ENCODE data around the gene WDR35. TPM values are rescaled to one million over a fixed set of nuclear protein-coding genes. Genes with fewer than 3 reads are reported as not detected.
A peak's percentile ranks its signal among the peaks of the same experiment; 100 is the strongest.

WDR35 gene
- polyA plus RNA-seq, 4 donors: 23.0 to 31.6 (median 28.3) TPM

DNA sequence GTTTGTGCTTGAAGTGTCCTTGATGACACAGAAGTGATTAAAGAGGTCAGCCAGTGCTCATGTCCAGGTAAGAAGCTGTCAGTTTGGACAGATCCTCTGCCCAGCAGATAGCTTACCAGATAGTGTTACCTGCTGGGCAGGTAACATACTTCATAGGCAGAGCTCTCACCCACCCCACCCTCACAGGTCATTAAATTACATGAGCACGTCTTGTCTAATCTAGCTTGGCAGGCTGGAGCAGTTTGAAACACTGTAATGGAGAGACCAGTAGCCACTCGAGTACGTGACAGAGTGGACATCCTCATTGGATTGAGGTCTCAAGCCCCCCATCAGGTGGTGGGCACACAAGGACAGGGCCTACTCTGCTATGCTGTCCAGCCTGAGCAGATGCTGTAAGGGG, 115.2 kb downstream of the WDR35 start:
- no peak for DNase-seq (ENCODE audit: low read depth in 4 of 4, low spot score in 2 of 4)

DNA sequence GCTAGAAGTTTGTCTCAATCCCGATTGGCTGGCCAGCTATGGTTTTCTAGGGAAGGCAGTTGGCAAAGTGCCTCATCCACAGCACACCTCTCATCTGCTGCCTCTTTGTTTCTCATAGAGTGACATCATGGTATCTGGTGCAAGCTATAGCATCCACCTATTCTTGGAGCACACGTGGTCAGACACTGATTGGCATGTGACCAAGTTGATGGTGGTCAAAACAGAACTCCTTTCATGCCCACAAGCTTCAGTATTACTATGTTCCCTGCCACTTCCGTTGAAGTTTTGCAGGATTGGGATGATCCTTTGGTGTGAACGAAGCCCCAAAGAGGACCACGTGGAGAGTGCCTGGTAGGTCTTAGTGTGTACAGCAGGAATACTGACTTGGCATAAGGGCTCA, 116.9 kb downstream of the WDR35 start:
- no peak for DNase-seq (ENCODE audit: low read depth in 4 of 4, low spot score in 2 of 4)

DNA sequence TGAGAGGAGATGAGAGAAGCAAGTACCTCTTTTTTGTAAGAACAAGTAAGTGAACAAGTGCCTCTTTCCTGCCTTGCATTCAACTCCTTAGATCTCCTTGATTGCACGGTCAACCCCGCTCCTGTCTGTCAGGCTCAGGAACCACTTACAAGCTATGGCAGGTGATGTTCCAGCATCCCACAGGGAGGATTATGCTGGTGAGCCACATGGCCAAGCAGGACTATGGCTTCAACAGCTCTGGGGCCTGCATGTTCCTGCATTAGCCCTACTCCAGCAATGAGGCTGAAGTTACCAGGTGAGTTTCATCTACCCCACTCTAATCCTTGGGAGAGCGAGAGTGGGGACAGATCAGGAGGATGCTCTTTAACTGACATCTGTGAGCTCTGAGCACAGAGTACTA, 117.6 kb downstream of the WDR35 start:
- no peak for DNase-seq (ENCODE audit: low read depth in 4 of 4, low spot score in 2 of 4)

DNA sequence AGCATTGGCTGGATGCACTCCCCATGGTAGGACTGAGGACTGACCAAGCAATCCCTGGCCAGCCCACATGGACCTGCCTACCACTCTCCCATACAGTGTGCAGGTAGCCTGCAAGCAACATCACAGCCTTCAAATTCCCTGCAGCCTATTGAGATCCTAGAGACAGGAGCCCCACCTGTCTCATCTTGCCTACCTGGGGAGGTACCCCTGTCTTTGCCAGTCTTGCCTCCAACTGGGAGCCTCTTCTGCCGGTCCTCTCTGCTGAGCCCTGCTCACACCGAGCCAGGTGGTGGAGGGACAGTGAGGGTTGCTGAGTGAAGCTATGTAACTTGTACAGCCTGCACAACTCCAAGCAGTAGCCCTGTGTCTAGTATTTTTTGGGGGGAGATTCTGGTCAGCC, 118.1 kb downstream of the WDR35 start:
- DNase-seq (ENCODE audit: low read depth in 4 of 4, low spot score in 2 of 4): no peak

- DNase-seq (ENCODE audit: low read depth in 4 of 4, low spot score in 2 of 4): no peak
Observed at GRCh38 chr2:19870792-19871191, 119.1 kb downstream of the WDR35 start.

- peak in 1 of 4 donors; percentile 20 for DNase-seq (ENCODE audit: low read depth in 4 of 4, low spot score in 2 of 4)
Observed at GRCh38 chr2:19868701-19869580, 121.0 kb downstream of the WDR35 start.

DNA sequence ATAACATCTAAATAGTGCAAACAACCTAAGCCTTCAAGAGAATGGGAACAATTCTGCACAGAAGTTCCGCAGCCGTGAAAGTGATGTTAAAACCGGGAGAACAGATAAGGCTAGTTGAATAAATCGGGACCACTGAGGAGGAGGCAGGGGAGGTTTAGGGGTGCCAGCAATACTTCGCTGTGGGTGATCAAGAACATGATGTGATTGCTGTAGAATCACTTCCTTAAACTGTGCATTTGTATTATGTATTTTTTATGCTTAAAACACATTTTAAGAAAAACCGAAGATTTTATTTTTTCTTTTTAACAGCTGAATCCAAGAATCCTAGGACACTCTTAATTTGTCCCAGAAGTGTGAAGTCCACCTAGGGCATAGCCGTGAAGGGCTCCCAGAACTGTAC, 121.7 kb downstream of the WDR35 start:
- no peak for DNase-seq (ENCODE audit: low read depth in 4 of 4, low spot score in 2 of 4)

GRCh38 chr2:19866771-19867170, 123.1 kb downstream of the WDR35 start:
- DNase-seq (ENCODE audit: low read depth in 4 of 4, low spot score in 2 of 4): no peak

GRCh38 chr2:19865151-19865550, 124.8 kb downstream of the WDR35 start:
- DNase-seq (ENCODE audit: low read depth in 4 of 4, low spot score in 2 of 4): no peak

GRCh38 chr2:19864381-19864780, 125.5 kb downstream of the WDR35 start:
- no peak for DNase-seq (ENCODE audit: low read depth in 4 of 4, low spot score in 2 of 4)

DNA sequence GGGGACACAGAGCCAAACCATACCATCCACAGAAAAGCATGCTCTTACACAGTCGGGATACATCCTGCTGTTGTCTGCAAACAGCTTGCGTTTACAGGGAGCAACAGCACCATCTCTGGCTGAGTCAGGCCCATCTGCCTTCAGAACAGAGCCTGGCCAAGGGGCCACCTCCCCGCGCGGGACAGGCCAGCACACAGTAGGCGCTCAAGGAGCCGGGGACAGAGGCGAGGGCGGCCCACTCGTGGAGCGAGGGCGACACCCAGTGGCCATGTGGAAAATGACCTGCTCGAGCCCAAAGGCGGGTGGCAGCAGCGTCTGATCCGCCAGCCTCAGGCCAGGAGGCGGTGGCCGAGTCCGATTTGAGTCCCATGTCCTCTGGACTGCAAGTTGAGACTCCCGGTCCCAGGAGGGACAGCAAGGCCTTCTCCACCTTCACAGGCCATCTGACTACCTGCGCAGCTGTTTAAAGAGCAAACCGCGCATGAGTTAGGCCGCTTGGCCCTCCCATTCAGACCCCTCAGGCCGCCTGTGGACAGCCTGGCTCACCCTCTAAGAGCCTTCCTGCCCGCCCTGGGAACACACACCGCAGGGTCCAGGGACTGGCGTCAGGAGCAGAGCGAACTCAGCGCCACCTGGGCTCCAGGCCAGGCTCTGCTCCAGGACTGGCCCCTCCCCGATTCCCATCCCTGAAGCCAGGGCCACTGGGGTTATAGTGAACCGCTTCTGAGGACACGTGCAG, 126.4 kb downstream of the WDR35 start:
- peak in 1 of 4 donors; percentile 30 for DNase-seq (ENCODE audit: low read depth in 4 of 4, low spot score in 2 of 4)

GRCh38 chr2:19861813-19862212, 128.1 kb downstream of the WDR35 start:
- no peak for DNase-seq (ENCODE audit: low read depth in 4 of 4, low spot score in 2 of 4)

Other genes starting within 250 kb of the WDR35 start
- gene TTC32, start 88.1 kb downstream of the WDR35 start, polyA plus RNA-seq (ENCODE audit: insufficient read length in 4 of 4): 10 to 100 TPM; 33.2 to 52.0 (median 41.2) TPM
- gene MATN3, start 22.6 kb upstream of the WDR35 start, polyA plus RNA-seq (ENCODE audit: insufficient read length in 4 of 4): 1 to 10 TPM; 3.0 to 4.3 (median 3.3) TPM
- gene LAPTM4A, start 61.5 kb upstream of the WDR35 start, polyA plus RNA-seq (ENCODE audit: insufficient read length in 4 of 4): 100 to 1,000 TPM; 432 to 524 (median 444) TPM
- 10 to 100 TPM; 25.4 to 32.3 (median 28.6) TPM for gene SDC1, start 235.0 kb upstream of the WDR35 start, polyA plus RNA-seq (ENCODE audit: insufficient read length in 4 of 4)

Data from left renal cortex interstitium (tissue), 4 donors.